Astrocyte of the spinal cord (primary cell): Measurements from ENCODE around the gene SLC35C1.

ENCODE experiments used
- DNase-seq: peaks from one replicate; pipeline ENCODE4 v3.0.0; 2011; ENCODE audit warnings: low read depth, low spot score
- H3K4me3 ChIP-seq: 2 replicates; pipeline ENCODE4 v1.5.1; 2011; ENCODE audit warnings: low read depth, mild to moderate bottlenecking, low read length, moderate library complexity
- in situ Hi-C: cut with HindIII; loops from 2 replicates; pipeline ENCODE4 v1.10.0; 2017; ENCODE audit warnings: low sequenced_read_pairs
- TF ChIP-seq, protein P1 (sequence below): IDR thresholded peaks from 2 replicates; pipeline ENCODE4 v1.5.1; 2012; ENCODE audit warnings: low read depth, mild to moderate bottlenecking, low read length, inconsistent platforms

SLC35C1 gene

DNA sequence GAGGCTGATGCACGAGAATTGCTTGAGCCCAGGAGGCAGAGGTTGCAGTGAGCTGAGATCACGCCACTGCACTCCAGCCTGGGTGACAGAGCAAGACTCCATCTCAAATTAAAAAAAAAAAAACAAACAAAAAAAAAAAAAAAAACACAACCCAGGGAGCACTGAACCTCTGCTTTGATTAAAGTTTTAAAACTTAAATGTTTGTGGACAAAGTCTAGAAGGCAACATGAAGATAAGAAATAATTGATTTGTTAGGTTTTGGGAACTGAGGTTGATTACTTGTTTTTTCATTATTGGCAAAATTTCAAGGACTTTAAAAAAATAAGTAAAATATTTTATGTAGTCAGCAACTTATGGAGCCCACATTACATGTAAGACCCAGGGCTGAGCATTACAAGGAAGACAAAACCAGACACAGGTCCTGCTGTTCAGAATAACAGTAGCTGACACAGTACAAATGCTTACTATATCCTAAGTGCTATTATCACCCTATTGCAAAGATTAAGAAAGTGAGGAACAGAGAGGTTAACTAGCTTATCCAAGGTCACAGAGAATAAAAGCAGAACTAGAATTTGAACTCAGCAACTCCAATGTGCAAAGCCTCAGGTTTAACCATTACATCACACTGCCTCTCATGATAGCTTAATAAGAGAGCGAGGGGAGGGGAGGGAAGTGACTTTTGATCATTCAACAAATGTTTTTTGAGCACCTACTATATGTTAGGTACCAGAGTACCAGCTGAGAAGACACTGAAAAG lies 40.1 kb downstream of the SLC35C1 start:
- DNase-seq: no peak
- H3K4me3 ChIP-seq: no peak overlapping the region
- TF ChIP-seq, protein P1, sequence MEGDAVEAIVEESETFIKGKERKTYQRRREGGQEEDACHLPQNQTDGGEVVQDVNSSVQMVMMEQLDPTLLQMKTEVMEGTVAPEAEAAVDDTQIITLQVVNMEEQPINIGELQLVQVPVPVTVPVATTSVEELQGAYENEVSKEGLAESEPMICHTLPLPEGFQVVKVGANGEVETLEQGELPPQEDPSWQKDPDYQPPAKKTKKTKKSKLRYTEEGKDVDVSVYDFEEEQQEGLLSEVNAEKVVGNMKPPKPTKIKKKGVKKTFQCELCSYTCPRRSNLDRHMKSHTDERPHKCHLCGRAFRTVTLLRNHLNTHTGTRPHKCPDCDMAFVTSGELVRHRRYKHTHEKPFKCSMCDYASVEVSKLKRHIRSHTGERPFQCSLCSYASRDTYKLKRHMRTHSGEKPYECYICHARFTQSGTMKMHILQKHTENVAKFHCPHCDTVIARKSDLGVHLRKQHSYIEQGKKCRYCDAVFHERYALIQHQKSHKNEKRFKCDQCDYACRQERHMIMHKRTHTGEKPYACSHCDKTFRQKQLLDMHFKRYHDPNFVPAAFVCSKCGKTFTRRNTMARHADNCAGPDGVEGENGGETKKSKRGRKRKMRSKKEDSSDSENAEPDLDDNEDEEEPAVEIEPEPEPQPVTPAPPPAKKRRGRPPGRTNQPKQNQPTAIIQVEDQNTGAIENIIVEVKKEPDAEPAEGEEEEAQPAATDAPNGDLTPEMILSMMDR: no peak
- in situ Hi-C loops: no loop called here

GRCh38 chr11:45846174-45846675 lies 41.3 kb downstream of the SLC35C1 start:
- TF ChIP-seq, protein P1: no peak
- H3K4me3 ChIP-seq: no peak overlapping the region
- DNase-seq: no peak
- in situ Hi-C loops: no loop called here

- TF ChIP-seq, protein P1: no peak
- DNase-seq: peak; percentile 98
- peak within 1 kb of the TSS; percentile 91 for H3K4me3 ChIP-seq
- in situ Hi-C loops: no loop called here
Measured at GRCh38 chr11:45846974-45847910, 42.3 kb downstream of the SLC35C1 start, which contains the start of gene CRY2. CRY2 (plus strand) TSS chr11:45847475; CDS start chr11:45847491, 16 bp downstream.

- TF ChIP-seq, protein P1: peak; percentile 27
- H3K4me3 ChIP-seq: peak overlapping the region; percentile 91
- DNase-seq: peak; percentile 55
- in situ Hi-C loops: no loop called here
Measured at GRCh38 chr11:45847911-45848316, 43.0 kb downstream of the SLC35C1 start.

DNA sequence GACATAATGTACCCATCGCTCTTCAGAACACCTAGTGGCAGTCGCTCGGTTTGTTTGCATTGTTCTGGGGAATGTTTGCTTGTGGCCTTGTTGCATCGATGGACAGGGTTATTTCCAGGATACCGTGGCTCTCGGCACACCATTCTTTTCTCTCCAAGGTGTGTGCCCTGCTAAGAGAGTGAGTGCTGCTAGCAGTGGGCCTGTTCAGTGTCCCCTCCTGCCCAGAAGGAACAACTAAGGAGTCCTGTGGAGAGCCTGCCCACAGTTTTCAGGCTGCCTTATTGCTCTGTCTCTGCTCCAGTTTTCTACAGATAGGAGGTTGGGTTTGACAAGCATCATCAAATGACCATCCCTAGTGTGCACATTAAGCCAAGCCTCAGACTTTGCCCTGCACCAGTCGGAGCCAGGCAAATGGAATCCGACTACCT lies 43.7 kb downstream of the SLC35C1 start:
- TF ChIP-seq, protein P1: no peak
- DNase-seq: no peak
- in situ Hi-C loops: no loop called here
- H3K4me3 ChIP-seq: peak overlapping the region; percentile 91

GRCh38 chr11:45850446-45850845 lies 45.5 kb downstream of the SLC35C1 start:
- no peak overlapping the region for H3K4me3 ChIP-seq
- TF ChIP-seq, protein P1: no peak
- in situ Hi-C loops: no loop called here
- peak; percentile 22 for DNase-seq
